Lung (tissue), 12 donors: Measurements from ENCODE around the gene NEK5. TPM values are rescaled to one million over a fixed set of nuclear protein-coding genes. Genes with fewer than 3 reads are reported as not detected.
A peak's percentile ranks its signal among the peaks of the same experiment; 100 is the strongest.

Experiments used
- ATAC-seq: fragments of 200-7000 bp; cut with Tn5 transposase; one replicate; pipeline ENCODE4 v1.9.1; 2020; ENCODE audit warnings: moderate number of reproducible peaks; ENCODE audit not compliant: insufficient read depth, low FRiP score
- DNase-seq, 3 donors: peaks; one replicate each; pipeline ENCODE4 v3.0.0-alpha.2; 2013 to 2017
- H3K27ac ChIP-seq, 2 donors: one replicate each; pipeline ENCODE4 v1.5.1; 2013; ENCODE audit warnings: mild to moderate bottlenecking in 2 of 2, moderate library complexity in 2 of 2, control low read depth in 1 of 2, inconsistent platforms in 1 of 2, low read depth in 1 of 2, low read length in 1 of 2
- H3K27me3 ChIP-seq, 3 donors: one replicate each; pipeline ENCODE4 v1.5.1; 2013; ENCODE audit warnings: low read length in 2 of 3; ENCODE audit not compliant: control insufficient read depth in 3 of 3, insufficient read depth in 3 of 3
- H3K36me3 ChIP-seq, 4 donors: one replicate each; pipeline ENCODE4 v1.5.1; 2013; ENCODE audit warnings: low read length in 4 of 4, mild to moderate bottlenecking in 1 of 4, moderate library complexity in 1 of 4; ENCODE audit not compliant: control insufficient read depth in 4 of 4, insufficient read depth in 4 of 4
- H3K4me1 ChIP-seq, 5 donors: one replicate each; pipeline ENCODE4 v1.5.1; 2013; ENCODE audit warnings: low read length in 5 of 5, mild to moderate bottlenecking in 2 of 5, moderate library complexity in 1 of 5; ENCODE audit not compliant: control insufficient read depth in 5 of 5, insufficient read depth in 5 of 5
- H3K4me3 ChIP-seq: one replicate; pipeline ENCODE4 v1.5.1; 2013; ENCODE audit warnings: mild to moderate bottlenecking, control low read depth, moderate library complexity
- H3K9ac ChIP-seq, 2 donors: one replicate each; pipeline ENCODE4 v1.5.1; 2013; ENCODE audit warnings: low read length in 2 of 2, control low read depth in 1 of 2; ENCODE audit not compliant: insufficient read depth in 1 of 2
- H3K9me3 ChIP-seq, 4 donors: one replicate each; pipeline ENCODE4 v1.5.1; 2013; ENCODE audit warnings: low read length in 3 of 4, mild to moderate bottlenecking in 1 of 4, moderate library complexity in 1 of 4; ENCODE audit not compliant: control insufficient read depth in 4 of 4, insufficient read depth in 3 of 4
- WGBS, 2 donors: extraction: QIAGEN DNeasy Blood & Tissue Kit; methylation state at CpG; one replicate each; pipeline ENCODE4 v1.1.7; 2013; 5-methylcytosine and 5-hydroxymethylcytosine counted together
- polyA plus RNA-seq, 2 donors: library from polyadenylated mRNA; stranded (reverse); fragments of 200-250 nt; gene quantifications; one replicate each; pipeline ENCODE4 v1.2.1, GENCODE V29; 2013
- total RNA-seq, 2 donors: library from RNA; depleted of rRNA in 1 of 2; stranded (reverse); fragments of >200 nt in 1 of 2; gene quantifications; one replicate each; pipeline ENCODE4 v1.2.1, GENCODE V29; 2014 to 2021
- TF ChIP-seq, protein P1 (sequence below): IDR thresholded peaks from 2 replicates; pipeline ENCODE4 v1.5.1; 2012; ENCODE audit warnings: mild to moderate bottlenecking; ENCODE audit errors: control extremely low read depth, extremely low read depth
- donor health status: control.
- donor health status: control.
- donor health status: Bipolar disorder and iron deficiency.
- donor health status: healthy.
- donor health status: DM: yes; HTN: yes; CAD: no.

Gene NEK5
- total and polyA plus RNA-seq, 4 donors, result 2.1 to 13.3 (median 6.1) TPM

DNA sequence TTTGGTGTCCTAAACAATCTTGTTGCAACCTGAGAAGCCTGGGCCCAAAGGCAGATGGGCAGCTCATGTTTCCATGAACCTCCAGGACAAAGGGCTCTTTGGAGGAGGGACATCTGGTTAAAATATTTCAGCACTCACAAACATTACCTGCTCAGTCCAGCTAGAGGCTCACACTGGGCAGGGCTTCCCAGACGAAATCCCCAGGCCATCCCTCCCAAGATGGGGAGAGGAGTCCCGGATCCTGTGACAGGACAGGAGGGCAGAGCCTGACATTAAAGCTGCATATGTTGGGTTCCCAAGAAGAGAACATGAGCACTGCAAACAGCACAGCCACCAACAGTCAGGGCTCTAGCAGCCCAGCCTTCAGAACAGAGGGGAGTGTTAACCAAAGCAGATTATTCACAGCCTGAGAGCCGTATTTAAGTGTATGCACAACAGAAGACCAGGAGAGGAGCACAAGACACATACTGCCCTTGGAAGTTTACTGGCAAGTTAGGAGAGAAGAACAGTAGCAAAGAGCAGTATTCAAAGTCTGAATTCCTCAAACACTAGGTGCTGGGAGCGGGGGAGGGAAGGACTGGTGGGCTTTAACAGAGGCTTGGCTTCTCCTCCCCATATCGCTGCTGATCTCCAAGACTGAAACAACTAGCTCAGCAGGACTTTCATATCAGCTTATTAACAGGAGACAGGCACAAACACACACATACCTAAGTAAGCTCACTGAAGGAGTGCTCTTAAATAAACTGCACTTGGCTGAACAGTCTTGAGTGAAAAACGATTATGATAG lies 130.0 kb downstream of the NEK5 start:
- DNase-seq (peak in 2 of 3 donors; percentile 39 to 44), ATAC-seq (no peak)
- Histone ChIP-seq H3K36me3 (no peaks in the 10 kb centered on the region), H3K27me3 (no peaks in the 10 kb centered on the region), H3K9ac (no peak overlapping the region), H3K4me1 (peaks cover 0 to 31% (median 17%) of the 10 kb centered on the region in 5 donors), H3K9me3 (no peaks in the 10 kb centered on the region), H3K27ac (peak overlapping the region in 1 of 2 donors; percentile 12), H3K4me3 (no peak overlapping the region)
- 54 to 68% methylated on average over 6 of the region's 6 CpGs for WGBS, 2 donors
- TF ChIP-seq, protein P1, sequence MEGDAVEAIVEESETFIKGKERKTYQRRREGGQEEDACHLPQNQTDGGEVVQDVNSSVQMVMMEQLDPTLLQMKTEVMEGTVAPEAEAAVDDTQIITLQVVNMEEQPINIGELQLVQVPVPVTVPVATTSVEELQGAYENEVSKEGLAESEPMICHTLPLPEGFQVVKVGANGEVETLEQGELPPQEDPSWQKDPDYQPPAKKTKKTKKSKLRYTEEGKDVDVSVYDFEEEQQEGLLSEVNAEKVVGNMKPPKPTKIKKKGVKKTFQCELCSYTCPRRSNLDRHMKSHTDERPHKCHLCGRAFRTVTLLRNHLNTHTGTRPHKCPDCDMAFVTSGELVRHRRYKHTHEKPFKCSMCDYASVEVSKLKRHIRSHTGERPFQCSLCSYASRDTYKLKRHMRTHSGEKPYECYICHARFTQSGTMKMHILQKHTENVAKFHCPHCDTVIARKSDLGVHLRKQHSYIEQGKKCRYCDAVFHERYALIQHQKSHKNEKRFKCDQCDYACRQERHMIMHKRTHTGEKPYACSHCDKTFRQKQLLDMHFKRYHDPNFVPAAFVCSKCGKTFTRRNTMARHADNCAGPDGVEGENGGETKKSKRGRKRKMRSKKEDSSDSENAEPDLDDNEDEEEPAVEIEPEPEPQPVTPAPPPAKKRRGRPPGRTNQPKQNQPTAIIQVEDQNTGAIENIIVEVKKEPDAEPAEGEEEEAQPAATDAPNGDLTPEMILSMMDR, result no peak

DNA sequence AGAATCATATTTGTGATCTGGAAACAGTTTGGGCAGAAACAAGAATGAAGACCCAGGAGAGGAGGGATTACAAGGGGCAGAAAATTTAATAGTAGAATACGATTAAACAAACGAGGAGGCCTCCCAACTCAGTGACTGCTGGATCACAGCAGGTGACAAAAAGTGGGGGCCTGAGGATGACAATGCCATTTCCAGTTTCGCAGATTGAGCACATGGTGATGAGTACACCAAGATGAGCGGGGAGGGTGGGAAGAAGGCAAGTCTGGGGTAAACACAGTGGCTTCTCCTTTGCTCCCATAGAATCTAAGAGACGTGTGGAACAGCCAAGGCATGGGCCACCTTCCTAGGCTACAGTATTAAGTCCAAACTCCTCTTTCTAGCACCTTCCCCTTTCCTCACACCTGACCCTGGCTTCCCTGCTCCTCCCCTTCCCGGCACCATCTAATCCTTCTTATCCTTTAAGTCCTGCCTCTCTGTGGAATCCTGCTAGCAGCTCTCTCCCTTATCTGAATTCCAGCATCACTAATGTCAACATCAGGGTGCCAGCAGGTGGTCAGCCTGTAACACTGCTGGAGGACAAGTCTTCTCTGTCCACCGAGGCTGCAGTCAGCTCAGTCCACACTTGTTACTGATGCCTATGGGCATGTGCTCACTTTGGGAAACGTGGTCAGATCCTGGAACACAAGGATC lies 131.1 kb downstream of the NEK5 start:
- no peaks in the 10 kb centered on the region for H3K27me3 ChIP-seq
- no peaks in the 10 kb centered on the region for H3K36me3 ChIP-seq
- WGBS, 2 donors, result 83 to 86% methylated on average over 8 of the region's 8 CpGs
- H3K9ac ChIP-seq, result no peak overlapping the region
- ATAC-seq, result no peak
- no peak overlapping the region for H3K27ac ChIP-seq
- no peak for DNase-seq
- peaks cover 0 to 40% (median 17%) of the 10 kb centered on the region in 5 donors for H3K4me1 ChIP-seq
- no peak overlapping the region for H3K4me3 ChIP-seq
- no peaks in the 10 kb centered on the region for H3K9me3 ChIP-seq
- TF ChIP-seq, protein P1, result no peak

DNA sequence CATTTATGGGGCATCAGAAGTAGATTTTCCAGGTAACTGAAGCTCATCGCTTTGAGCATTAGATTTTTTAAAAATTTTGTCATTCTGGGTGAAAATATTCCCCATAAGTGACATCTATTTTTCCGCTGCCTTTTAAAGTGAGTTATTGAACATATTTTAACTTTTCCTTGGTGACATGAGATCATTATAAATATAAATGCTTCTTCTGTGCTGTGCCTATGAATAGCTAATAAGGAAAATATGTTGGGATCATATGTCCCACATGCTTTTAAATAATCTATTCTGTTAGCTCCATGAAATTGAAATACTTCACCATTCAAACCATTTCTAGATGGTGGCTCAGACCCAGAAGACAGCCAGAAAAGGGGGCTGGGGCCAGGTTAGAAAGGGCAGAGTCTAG lies 131.7 kb downstream of the NEK5 start:
- H3K9ac ChIP-seq, result no peak overlapping the region
- peaks cover 0 to 40% (median 17%) of the 10 kb centered on the region in 5 donors for H3K4me1 ChIP-seq
- WGBS, 2 donors, result 97% methylated on average over 2 of the region's 2 CpGs
- H3K9me3 ChIP-seq, result no peaks in the 10 kb centered on the region
- ATAC-seq, result no peak
- no peak for DNase-seq
- TF ChIP-seq, protein P1, result no peak
- H3K36me3 ChIP-seq, result no peaks in the 10 kb centered on the region
- no peak overlapping the region for H3K4me3 ChIP-seq
- no peaks in the 10 kb centered on the region for H3K27me3 ChIP-seq
- H3K27ac ChIP-seq, result no peak overlapping the region
